Karpas-422 (cell line): ENCODE results near the gene ITPK1. TPM values are rescaled to one million over a fixed set of nuclear protein-coding genes. Genes with fewer than 3 reads are reported as not detected.

ENCODE experiments used
- DNase-seq: peaks from one replicate; pipeline ENCODE4 v3.0.0-alpha.2; 2015
- H2AFZ ChIP-seq: fragments of 200-600 bp; sonication (generic); 2 replicates; pipeline ENCODE4 v1.6.1; 2014; ENCODE audit warnings: antibody characterized with exemption, low read length, mixed read lengths
- H3K27ac ChIP-seq: fragments of 200-600 bp; sonication (generic); 2 replicates; pipeline ENCODE4 v1.5.1; 2014; ENCODE audit warnings: mild to moderate bottlenecking, low read length, moderate library complexity
- H3K27me3 ChIP-seq: fragments of 200-600 bp; sonication (generic); 2 replicates; pipeline ENCODE4 v1.6.1; 2014; ENCODE audit warnings: low read length, mixed read lengths
- H3K36me3 ChIP-seq: fragments of 200-600 bp; sonication (generic); 2 replicates; pipeline ENCODE4 v1.6.1; 2014; ENCODE audit warnings: low read length, mixed read lengths; ENCODE audit not compliant: insufficient read depth
- H3K4me1 ChIP-seq: fragments of 200-600 bp; sonication (generic); 2 replicates; pipeline ENCODE4 v1.6.1; 2014; ENCODE audit warnings: mild to moderate bottlenecking, low read length, mixed read lengths
- H3K4me2 ChIP-seq: fragments of 200-600 bp; sonication (generic); 2 replicates; pipeline ENCODE4 v1.6.1; 2014; ENCODE audit warnings: low read length, low read depth, mild to moderate bottlenecking; ENCODE audit not compliant: poor library complexity, severe bottlenecking
- H3K4me3 ChIP-seq: fragments of 200-600 bp; sonication (generic); 2 replicates; pipeline ENCODE4 v1.5.1; 2014; ENCODE audit warnings: mild to moderate bottlenecking, antibody characterized with exemption, low read length, mixed read lengths
- H3K79me2 ChIP-seq: fragments of 200-600 bp; sonication (generic); 2 replicates; pipeline ENCODE4 v1.6.1; 2014; ENCODE audit warnings: mild to moderate bottlenecking, low read length, mixed read lengths
- H3K9ac ChIP-seq: fragments of 200-600 bp; sonication (generic); 2 replicates; pipeline ENCODE4 v1.6.0; 2014; ENCODE audit warnings: low read length
- H3K9me2 ChIP-seq: fragments of 200-600 bp; sonication (generic), shearing (Covaris generic); replicated peaks from 2 replicates; pipeline ENCODE4 v1.6.0; 2014; ENCODE audit warnings: mild to moderate bottlenecking, low read length, moderate library complexity; ENCODE audit not compliant: insufficient read depth
- H3K9me3 ChIP-seq: fragments of 300-700, 200-600 bp; sonication (generic); 2 replicates; pipeline ENCODE4 v1.6.1; 2014; ENCODE audit warnings: low read length, mixed read lengths
- H4K20me1 ChIP-seq: fragments of 200-600 bp; sonication (generic); 2 replicates; pipeline ENCODE4 v1.6.1; 2014; ENCODE audit warnings: mild to moderate bottlenecking, antibody characterized with exemption, low read length, low read depth; ENCODE audit not compliant: insufficient read depth
- total RNA-seq: library from RNA; depleted of rRNA; stranded (reverse); fragments of >200 nt; shearing (Covaris generic); gene quantifications from 2 replicates; pipeline ENCODE4 v1.2.3, GENCODE V29; 2014; ENCODE audit warnings: low replicate concordance

ITPK1 gene
- total RNA-seq, 1 experiment from 2014 or later: 6.3 TPM

- H3K4me2 ChIP-seq: no peak overlapping the region
- no peaks in the 10 kb centered on the region for H3K4me1 ChIP-seq
- no peak overlapping the region for H3K9ac ChIP-seq
These were observed 105.1 kb downstream of the ITPK1 start for GRCh38 chr14:93010522-93011140.

GRCh38 chr14:93010130-93010499, 105.6 kb downstream of the ITPK1 start:
- no peaks in the 10 kb centered on the region for H3K27me3 ChIP-seq
- no peak overlapping the region for H3K27ac ChIP-seq
- DNase-seq: no peak
- H3K36me3 ChIP-seq: no peaks in the 10 kb centered on the region
- no peaks in the 10 kb centered on the region for H3K9me2 ChIP-seq
- no peaks in the 10 kb centered on the region for H3K9me3 ChIP-seq
- H3K4me3 ChIP-seq: no peak overlapping the region
- H2AFZ ChIP-seq: no peak overlapping the region
- no peak overlapping the region for H3K4me2 ChIP-seq
- no peaks in the 10 kb centered on the region for H3K79me2 ChIP-seq
- H3K4me1 ChIP-seq: no peaks in the 10 kb centered on the region
- peaks cover 36% of the 10 kb centered on the region; the same call in 1 of the 2 replicates for H4K20me1 ChIP-seq
- no peak overlapping the region for H3K9ac ChIP-seq

More at GRCh38 chr14:93010522-93011140, 105.1 kb downstream of the ITPK1 start:
- Histone ChIP-seq H3K9me3 (no peaks in the 10 kb centered on the region), H3K27me3 (no peaks in the 10 kb centered on the region), H3K27ac (no peak overlapping the region), H3K9me2 (no peaks in the 10 kb centered on the region), H3K79me2 (no peaks in the 10 kb centered on the region), H3K36me3 (no peaks in the 10 kb centered on the region), H4K20me1 (peaks cover 31% of the 10 kb centered on the region; the same call in 1 of the 2 replicates), H2AFZ (no peak overlapping the region), H3K4me3 (no peak overlapping the region)
- no peak for DNase-seq

GRCh38 chr14:93009471-93010129, 106.1 kb downstream of the ITPK1 start:
- Histone ChIP-seq H3K4me3 (no peak overlapping the region), H3K9ac (no peak overlapping the region), H3K79me2 (no peaks in the 10 kb centered on the region), H3K4me1 (no peaks in the 10 kb centered on the region), H3K4me2 (no peak overlapping the region), H3K9me3 (no peaks in the 10 kb centered on the region), H2AFZ (no peak overlapping the region), H3K36me3 (no peaks in the 10 kb centered on the region), H3K27me3 (no peaks in the 10 kb centered on the region), H3K9me2 (no peaks in the 10 kb centered on the region), H4K20me1 (peaks cover 36% of the 10 kb centered on the region; the same call in 1 of the 2 replicates), H3K27ac (no peak overlapping the region)
- no peak for DNase-seq

- no peak overlapping the region for H3K4me3 ChIP-seq
- no peak overlapping the region for H3K27ac ChIP-seq
- H3K9ac ChIP-seq: no peak overlapping the region
- H3K36me3 ChIP-seq: no peaks in the 10 kb centered on the region
- H3K4me2 ChIP-seq: no peak overlapping the region
- peaks cover 36% of the 10 kb centered on the region; the same call in 1 of the 2 replicates for H4K20me1 ChIP-seq
- no peaks in the 10 kb centered on the region for H3K9me3 ChIP-seq
- no peak overlapping the region for H2AFZ ChIP-seq
- H3K9me2 ChIP-seq: no peaks in the 10 kb centered on the region
- H3K79me2 ChIP-seq: no peaks in the 10 kb centered on the region
- no peak for DNase-seq
- no peaks in the 10 kb centered on the region for H3K4me1 ChIP-seq
- no peaks in the 10 kb centered on the region for H3K27me3 ChIP-seq
These were observed 107.3 kb downstream of the ITPK1 start for GRCh38 chr14:93008381-93008780.

GRCh38 chr14:93007225-93007997, 108.3 kb downstream of the ITPK1 start:
- Histone ChIP-seq H3K9me3 (no peaks in the 10 kb centered on the region), H3K4me1 (no peaks in the 10 kb centered on the region), H3K9ac (no peak overlapping the region), H3K4me3 (no peak overlapping the region), H3K79me2 (no peaks in the 10 kb centered on the region), H3K36me3 (no peaks in the 10 kb centered on the region), H3K27ac (no peak overlapping the region), H4K20me1 (peaks cover 28% of the 10 kb centered on the region; the same call in 1 of the 2 replicates), H2AFZ (no peak overlapping the region), H3K27me3 (no peaks in the 10 kb centered on the region), H3K9me2 (no peaks in the 10 kb centered on the region), H3K4me2 (no peak overlapping the region)
- no peak for DNase-seq

- no peak for DNase-seq
- Histone ChIP-seq H3K9me3 (no peaks in the 10 kb centered on the region), H3K27ac (no peak overlapping the region), H3K27me3 (no peaks in the 10 kb centered on the region), H4K20me1 (peaks cover 27% of the 10 kb centered on the region; the same call in 1 of the 2 replicates), H3K4me2 (no peak overlapping the region), H2AFZ (no peak overlapping the region), H3K79me2 (no peaks in the 10 kb centered on the region), H3K4me3 (no peak overlapping the region), H3K36me3 (no peaks in the 10 kb centered on the region), H3K9ac (no peak overlapping the region), H3K9me2 (no peaks in the 10 kb centered on the region), H3K4me1 (no peaks in the 10 kb centered on the region)
These were observed 109.1 kb downstream of the ITPK1 start for GRCh38 chr14:93006567-93007051.

GRCh38 chr14:93005838-93006237, 109.9 kb downstream of the ITPK1 start:
- Histone ChIP-seq H4K20me1 (peaks cover 27% of the 10 kb centered on the region; the same call in 1 of the 2 replicates), H2AFZ (no peak overlapping the region), H3K27ac (no peak overlapping the region), H3K4me2 (no peak overlapping the region), H3K9ac (no peak overlapping the region), H3K4me1 (no peaks in the 10 kb centered on the region), H3K27me3 (no peaks in the 10 kb centered on the region), H3K9me2 (no peaks in the 10 kb centered on the region), H3K36me3 (no peaks in the 10 kb centered on the region), H3K9me3 (no peaks in the 10 kb centered on the region), H3K4me3 (no peak overlapping the region), H3K79me2 (no peaks in the 10 kb centered on the region)
- DNase-seq: no peak
